HepG2 (cell line): ENCODE data around the gene TIMM17B. TPM values are rescaled to one million over a fixed set of nuclear protein-coding genes. Genes with fewer than 3 reads are reported as not detected.

Experiments used
- ATAC-seq: fragments of 200-7000 bp; cut with Tn5 transposase; 3 replicates; pipeline ENCODE4 v1.9.1; 2020; ENCODE audit warnings: mild to moderate bottlenecking, moderate library complexity
- BruUV-seq: library from RNA; stranded (reverse); fragments of 400-500 nt; replicated peaks from 2 replicates; lab custom pipeline; 2021; lab: Mats Ljungman, UMichigan
- CTCF ChIA-PET: fragments of 300-600 bp; formaldehyde crosslinking; extraction: SDS; loops from one replicate; lab custom pipeline; 2021; ENCODE audit warnings: low total read pairs, inconsistent platforms, low intra/inter-chr PET ratio; lab: Yijun Ruan, JAX
- POLR2A ChIA-PET: fragments of 350-600 bp; sonication (Branson Sonifier 250); formaldehyde crosslinking; loops from one replicate; lab custom pipeline; 2020; ENCODE audit warnings: antibody characterized with exemption, inconsistent platforms; lab: Yijun Ruan, JAX
- DNase-seq: peaks from one replicate; pipeline ENCODE4 v3.0.0-alpha.2; 2015; ENCODE audit warnings: low spot score
- FAIRE-seq: peaks from 3 replicates; lab custom pipeline; 2011; peaks lifted over from hg19 to GRCh38; lab: Jason Lieb, UNC
- H2AFZ ChIP-seq: one replicate; pipeline ENCODE4 v1.6.1; 2011; ENCODE audit warnings: low read length, inconsistent platforms
- H3K27ac ChIP-seq: fragments of 300-600 bp; 3 replicates; pipeline ENCODE4 v1.8.0; 2011; ENCODE audit warnings: mixed run types, mild to moderate bottlenecking, mixed read lengths, low read length, inconsistent platforms; ENCODE audit not compliant: insufficient read depth; ENCODE audit errors: extremely low read length
- H3K27me3 ChIP-seq, 2 experiments: fragments of 200-600 bp in 1 of 2; 2 replicates in 1 of 2; 3 replicates in 1 of 2; pipeline versions ENCODE4 v1.6.0 to v1.8.0; 2011; ENCODE audit warnings: low read length in 2 of 2, mild to moderate bottlenecking in 2 of 2, moderate library complexity in 2 of 2, inconsistent platforms in 1 of 2; ENCODE audit not compliant: insufficient read depth in 2 of 2, control insufficient read depth in 1 of 2
- H3K36me3 ChIP-seq, 2 experiments: fragments of 200-600 bp in 1 of 2; replicated peaks in 1 of 2; 2 replicates in 1 of 2; 3 replicates in 1 of 2; pipeline versions ENCODE4 v1.5.1 to v1.8.0; 2011; ENCODE audit warnings: low read length in 2 of 2, inconsistent platforms in 1 of 2; ENCODE audit not compliant: insufficient read depth in 2 of 2, control insufficient read depth in 1 of 2
- H3K4me1 ChIP-seq: 2 replicates; pipeline ENCODE4 v1.5.1; 2012; ENCODE audit warnings: low read length, inconsistent platforms; ENCODE audit not compliant: insufficient read depth
- H3K4me2 ChIP-seq: 2 replicates; pipeline ENCODE4 v1.6.0; 2011; ENCODE audit warnings: low read depth, low read length, inconsistent platforms
- H3K4me3 ChIP-seq, 3 experiments: fragments of 200-600 bp in 1 of 3; sonication (generic), shearing (Covaris generic) in 1 of 3; replicated peaks in 1 of 3; 2 replicates each; pipeline ENCODE4 v1.5.1; 2011 to 2016; ENCODE audit warnings: low read length in 3 of 3, inconsistent platforms in 2 of 3, low read depth in 2 of 3, mild to moderate bottlenecking in 2 of 3, control low read depth in 1 of 3, mixed read lengths in 1 of 3; ENCODE audit not compliant: insufficient read depth in 1 of 3
- H3K79me2 ChIP-seq: one replicate; pipeline ENCODE4 v1.6.1; 2011; ENCODE audit warnings: low read length, inconsistent platforms; ENCODE audit not compliant: insufficient read depth
- H3K9ac ChIP-seq: 2 replicates; pipeline ENCODE4 v1.6.0; 2011; ENCODE audit warnings: mild to moderate bottlenecking, low read depth, low read length, inconsistent platforms; ENCODE audit not compliant: insufficient read depth
- H3K9me3 ChIP-seq: 2 replicates; pipeline ENCODE4 v1.5.1; 2012; ENCODE audit warnings: mild to moderate bottlenecking, low read length
- H4K20me1 ChIP-seq: 2 replicates; pipeline ENCODE4 v1.6.0; 2011; ENCODE audit warnings: inconsistent platforms, mild to moderate bottlenecking, low read length, moderate library complexity; ENCODE audit not compliant: insufficient read depth
- ARID2 ChIP-seq: sonication (generic); formaldehyde crosslinking; IDR thresholded peaks from 2 replicates; pipeline ENCODE4 v1.8.1; 2022; ENCODE audit warnings: mild to moderate bottlenecking, missing genetic modification reagents, borderline replicate concordance
- CHD2 ChIP-seq: IDR thresholded peaks from 2 replicates; pipeline ENCODE4 v1.6.1; 2011; ENCODE audit warnings: low read depth, low read length, improper control_type of control experiment
- CSRNP2 ChIP-seq: sonication (generic); formaldehyde crosslinking; conservative IDR thresholded peaks from 2 replicates; pipeline ENCODE4 v1.8.0; 2022; ENCODE audit warnings: low read depth, missing genetic modification reagents
- DBP ChIP-seq: sonication (generic); formaldehyde crosslinking; IDR thresholded peaks from 2 replicates; pipeline ENCODE4 v1.4.0; 2020; ENCODE audit warnings: missing genetic modification reagents; ENCODE audit errors: not compliant biosample characterization
- DPF2 ChIP-seq: sonication (generic); formaldehyde crosslinking; IDR thresholded peaks from 2 replicates; pipeline ENCODE4 v1.4.0; 2020; ENCODE audit warnings: mild to moderate bottlenecking, low read depth, missing genetic modification reagents, borderline replicate concordance
- FOXK1 ChIP-seq: sonication (generic); formaldehyde crosslinking; IDR thresholded peaks from 2 replicates; pipeline ENCODE4 v1.4.0; 2020; ENCODE audit warnings: low read depth, missing genetic modification reagents, borderline replicate concordance
- HCFC1 ChIP-seq: fragments of 150-350 bp; IDR thresholded peaks from 2 replicates; pipeline ENCODE4 v1.6.1; 2014; ENCODE audit warnings: low read depth, low read length
- MED13 ChIP-seq: sonication (generic); formaldehyde crosslinking; IDR thresholded peaks from 2 replicates; pipeline ENCODE4 v1.5.0; 2020; ENCODE audit warnings: missing genetic modification reagents
- NR1H2 ChIP-seq: sonication (generic); formaldehyde crosslinking; IDR thresholded peaks from 2 replicates; pipeline ENCODE4 v1.8.1; 2022; ENCODE audit warnings: low read depth, missing genetic modification reagents, borderline replicate concordance
- NR3C1 ChIP-seq: sonication (generic); formaldehyde crosslinking; IDR thresholded peaks from 2 replicates; pipeline ENCODE4 v1.4.0; 2020; ENCODE audit warnings: missing genetic modification reagents
- ZBTB21 ChIP-seq: sonication (generic); formaldehyde crosslinking; IDR thresholded peaks from 2 replicates; pipeline ENCODE4 v1.4.0; 2020; ENCODE audit warnings: missing genetic modification reagents
- ZNF276 ChIP-seq: sonication (generic); formaldehyde crosslinking; IDR thresholded peaks from 2 replicates; pipeline ENCODE4 v1.4.0; 2020; ENCODE audit warnings: mild to moderate bottlenecking, low read depth, missing genetic modification reagents
- ZNF605 ChIP-seq: sonication (generic); formaldehyde crosslinking; IDR thresholded peaks from 2 replicates; pipeline ENCODE4 v1.8.0; 2022; ENCODE audit warnings: mild to moderate bottlenecking, missing genetic modification reagents
- ZNF773 ChIP-seq: sonication (generic); formaldehyde crosslinking; IDR thresholded peaks from 2 replicates; pipeline ENCODE4 v1.4.0; 2020; ENCODE audit warnings: missing genetic modification reagents, borderline replicate concordance
- WGBS: methylation state at CpG from one replicate; pipeline ENCODE4 v1.1.6; 2017; ENCODE audit warnings: low lambda C conversion rate; 5-methylcytosine and 5-hydroxymethylcytosine counted together
- in situ Hi-C: cut with HindIII; loops from 2 replicates; pipeline ENCODE4 v1.10.0; 2017; ENCODE audit warnings: low pct_unique_long_range_greater_than_20kb; ENCODE audit not compliant: extremely low pct_ligation_motif_present
- intact Hi-C: fragments of 100-400 bp; cut with micrococcal nuclease; formaldehyde crosslinking; loops from one replicate; pipeline ENCODE4 v1.10.0; 2022; ENCODE audit not compliant: unreplicated experiment
- polyA plus RNA-seq, 8 experiments: library from polyadenylated mRNA; depleted of rRNA in 3 of 8; stranded (reverse) in 7 of 8; unstranded in 1 of 8; fragments of >200 nt; fragmentation: Illumina TruSeq in 4 of 8; extraction: Trizol in 4 of 8; gene quantifications; 2 replicates each; pipeline versions ENCODE4 v1.2.1 to v1.2.3, GENCODE V29; 2011 to 2016; ENCODE audit warnings: low read depth in 4 of 8, missing spikeins in 1 of 8, mixed read lengths in 1 of 8; ENCODE audit not compliant: insufficient read depth in 1 of 8
- total RNA-seq, 5 experiments: library from RNA; depleted of rRNA; stranded (reverse); fragments of >200 nt; fragmentation: Illumina TruSeq; extraction: Trizol; gene quantifications; 2 replicates each; pipeline ENCODE4 v1.2.3, GENCODE V29; 2016; ENCODE audit warnings: low read depth in 1 of 5

Gene TIMM17B
- total and polyA plus RNA-seq, 2 of the 13 experiments (the other 11 are each of a cell fraction or from before 2014, with no cell fraction given) = 56.0 to 72.5 TPM

- peaks cover 40% of the 10 kb centered on the region for H3K4me1 ChIP-seq
- peaks cover 27% of the 10 kb centered on the region for H3K79me2 ChIP-seq
- H3K9ac ChIP-seq = no peak overlapping the region
- no peak for DNase-seq
- peaks cover 2 to 17% of the 10 kb centered on the region in 2 experiments; a peak in 2 of 5 replicates for H3K36me3 ChIP-seq
- intact Hi-C loops = loop anchor here (10.0 kb wide), 1 partner anchor 149 kb away; the partner anchor contains the start of gene GLOD5
- no peak overlapping the region for H3K27ac ChIP-seq
- H2AFZ ChIP-seq = no peak overlapping the region
- no TSS peak for BruUV-seq
- no peaks in the 10 kb centered on the region for H4K20me1 ChIP-seq
- POLR2A ChIA-PET = no interaction called here
- TF ChIP-seq HCFC1 = no peak
- TF ChIP-seq ZBTB21 (CRISPR knock-in tag) = no peak
- TF ChIP-seq ARID2 (CRISPR knock-in tag) = no peak
- no peak for TF ChIP-seq CHD2
- no peak for TF ChIP-seq DBP (CRISPR knock-in tag)
- no peak for TF ChIP-seq ZNF773 (CRISPR knock-in tag)
- TF ChIP-seq DPF2 (CRISPR knock-in tag) = no peak
- TF ChIP-seq NR3C1 (CRISPR knock-in tag) = no peak
- TF ChIP-seq FOXK1 (CRISPR knock-in tag) = no peak
- no peak for TF ChIP-seq NR1H2 (CRISPR knock-in tag)
- TF ChIP-seq ZNF605 (CRISPR knock-in tag) = no peak
- no peak for TF ChIP-seq MED13
- TF ChIP-seq CSRNP2 (CRISPR knock-in tag) = no peak
- TF ChIP-seq ZNF276 (CRISPR knock-in tag) = no peak
- TF ChIP-seq, all 625 proteins: peak for 0
- CTCF ChIA-PET = no interaction called here
- no peak overlapping the region for H3K4me3 ChIP-seq
- FAIRE-seq (no peak), ATAC-seq (no peak)
- no peaks in the 10 kb centered on the region; a peak in 1 of 5 replicates for H3K27me3 ChIP-seq
- 91% methylated on average over 5 of the region's 5 CpGs for WGBS
- in situ Hi-C loops = no loop called here
- no peak overlapping the region for H3K4me2 ChIP-seq
- H3K9me3 ChIP-seq = no peaks in the 10 kb centered on the region
Measured at GRCh38 chrX:48913605-48914366, 16.2 kb upstream of the TIMM17B start.
